Sigmoid colon (tissue), 4 donors: ENCODE data around the gene COLEC11.

Experiments
- POLR2AphosphoS5 ChIP-seq, 4 donors: sonication (generic); formaldehyde crosslinking; IDR thresholded peaks; one replicate each; pipeline ENCODE4 v1.6.1; 2017; ENCODE audit warnings: antibody characterized with exemption in 4 of 4
- TF ChIP-seq, protein P1 (sequence below), 4 experiments: fragments of 450-650 bp in 3 of 4; fragments of 200-600 bp in 1 of 4; IDR thresholded peaks; one replicate each; pipeline ENCODE4 v1.5.1; 2016 to 2019; ENCODE audit warnings: antibody characterized with exemption in 4 of 4, mild to moderate bottlenecking in 3 of 4, moderate library complexity in 2 of 4

DNA sequence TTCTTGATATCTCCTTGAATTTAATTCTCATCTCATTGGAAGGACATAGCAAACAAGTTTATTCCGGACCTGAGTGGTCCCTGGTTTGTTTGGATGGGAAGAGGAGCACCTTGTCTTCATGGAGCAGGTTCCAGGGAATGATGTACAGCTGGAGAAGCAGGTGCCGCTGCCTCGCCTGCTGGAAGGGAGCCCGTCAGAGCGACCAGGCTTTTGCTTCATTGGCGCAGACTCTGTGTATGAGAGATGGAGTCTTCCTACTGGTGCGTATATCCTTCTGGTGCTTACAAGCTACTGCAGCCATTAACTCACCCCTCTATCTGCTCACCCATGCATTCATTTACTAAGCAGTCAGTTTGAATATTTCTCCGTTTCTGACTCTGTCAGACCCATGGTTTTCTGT lies 51.5 kb downstream of the COLEC11 start:
- TF ChIP-seq, protein P1, sequence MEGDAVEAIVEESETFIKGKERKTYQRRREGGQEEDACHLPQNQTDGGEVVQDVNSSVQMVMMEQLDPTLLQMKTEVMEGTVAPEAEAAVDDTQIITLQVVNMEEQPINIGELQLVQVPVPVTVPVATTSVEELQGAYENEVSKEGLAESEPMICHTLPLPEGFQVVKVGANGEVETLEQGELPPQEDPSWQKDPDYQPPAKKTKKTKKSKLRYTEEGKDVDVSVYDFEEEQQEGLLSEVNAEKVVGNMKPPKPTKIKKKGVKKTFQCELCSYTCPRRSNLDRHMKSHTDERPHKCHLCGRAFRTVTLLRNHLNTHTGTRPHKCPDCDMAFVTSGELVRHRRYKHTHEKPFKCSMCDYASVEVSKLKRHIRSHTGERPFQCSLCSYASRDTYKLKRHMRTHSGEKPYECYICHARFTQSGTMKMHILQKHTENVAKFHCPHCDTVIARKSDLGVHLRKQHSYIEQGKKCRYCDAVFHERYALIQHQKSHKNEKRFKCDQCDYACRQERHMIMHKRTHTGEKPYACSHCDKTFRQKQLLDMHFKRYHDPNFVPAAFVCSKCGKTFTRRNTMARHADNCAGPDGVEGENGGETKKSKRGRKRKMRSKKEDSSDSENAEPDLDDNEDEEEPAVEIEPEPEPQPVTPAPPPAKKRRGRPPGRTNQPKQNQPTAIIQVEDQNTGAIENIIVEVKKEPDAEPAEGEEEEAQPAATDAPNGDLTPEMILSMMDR (IDR thresholded peaks at IDR 0.05), result no peak
- TF ChIP-seq POLR2AphosphoS5 (IDR thresholded peaks at IDR 0.05), result no peak
